ENCODE results near the gene TMEM97.

The TMEM97 gene

GRCh38 chr17:28364665-28365363 is 45.8 kb downstream of the TMEM97 start, which contains the start of gene SEBOX:
Gene SEBOX, minus strand, starts transcription at chr17:28365199. Its CDS starts 48 bp downstream, at chr17:28365151.
- H3K4me3 ChIP-seq (replicated peaks; ENCODE audit: insufficient read depth, low read length) = no peak within 1 kb of the TSS
- no peaks in the 10 kb centered on the region for H3K27me3 ChIP-seq (ENCODE audit: insufficient read depth, poor library complexity, severe bottlenecking)
- no peak within 1 kb of the TSS for H3K27ac ChIP-seq (replicated peaks)
- no peak for DNase-seq (ENCODE audit: low read depth in 1 of 2, low spot score in 1 of 2)
- no peak for TF ChIP-seq POLR2AphosphoS5 (IDR thresholded peaks at IDR 0.05; ENCODE audit: low read depth)
- TF ChIP-seq, protein P1, sequence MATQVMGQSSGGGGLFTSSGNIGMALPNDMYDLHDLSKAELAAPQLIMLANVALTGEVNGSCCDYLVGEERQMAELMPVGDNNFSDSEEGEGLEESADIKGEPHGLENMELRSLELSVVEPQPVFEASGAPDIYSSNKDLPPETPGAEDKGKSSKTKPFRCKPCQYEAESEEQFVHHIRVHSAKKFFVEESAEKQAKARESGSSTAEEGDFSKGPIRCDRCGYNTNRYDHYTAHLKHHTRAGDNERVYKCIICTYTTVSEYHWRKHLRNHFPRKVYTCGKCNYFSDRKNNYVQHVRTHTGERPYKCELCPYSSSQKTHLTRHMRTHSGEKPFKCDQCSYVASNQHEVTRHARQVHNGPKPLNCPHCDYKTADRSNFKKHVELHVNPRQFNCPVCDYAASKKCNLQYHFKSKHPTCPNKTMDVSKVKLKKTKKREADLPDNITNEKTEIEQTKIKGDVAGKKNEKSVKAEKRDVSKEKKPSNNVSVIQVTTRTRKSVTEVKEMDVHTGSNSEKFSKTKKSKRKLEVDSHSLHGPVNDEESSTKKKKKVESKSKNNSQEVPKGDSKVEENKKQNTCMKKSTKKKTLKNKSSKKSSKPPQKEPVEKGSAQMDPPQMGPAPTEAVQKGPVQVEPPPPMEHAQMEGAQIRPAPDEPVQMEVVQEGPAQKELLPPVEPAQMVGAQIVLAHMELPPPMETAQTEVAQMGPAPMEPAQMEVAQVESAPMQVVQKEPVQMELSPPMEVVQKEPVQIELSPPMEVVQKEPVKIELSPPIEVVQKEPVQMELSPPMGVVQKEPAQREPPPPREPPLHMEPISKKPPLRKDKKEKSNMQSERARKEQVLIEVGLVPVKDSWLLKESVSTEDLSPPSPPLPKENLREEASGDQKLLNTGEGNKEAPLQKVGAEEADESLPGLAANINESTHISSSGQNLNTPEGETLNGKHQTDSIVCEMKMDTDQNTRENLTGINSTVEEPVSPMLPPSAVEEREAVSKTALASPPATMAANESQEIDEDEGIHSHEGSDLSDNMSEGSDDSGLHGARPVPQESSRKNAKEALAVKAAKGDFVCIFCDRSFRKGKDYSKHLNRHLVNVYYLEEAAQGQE (IDR thresholded peaks at IDR 0.05; ENCODE audit: insufficient replicate concordance, low read depth) = no peak
- TF ChIP-seq SPI1 (IDR thresholded peaks at IDR 0.05; ENCODE audit: borderline replicate concordance, low read depth) = no peak
- TF ChIP-seq, protein P2, sequence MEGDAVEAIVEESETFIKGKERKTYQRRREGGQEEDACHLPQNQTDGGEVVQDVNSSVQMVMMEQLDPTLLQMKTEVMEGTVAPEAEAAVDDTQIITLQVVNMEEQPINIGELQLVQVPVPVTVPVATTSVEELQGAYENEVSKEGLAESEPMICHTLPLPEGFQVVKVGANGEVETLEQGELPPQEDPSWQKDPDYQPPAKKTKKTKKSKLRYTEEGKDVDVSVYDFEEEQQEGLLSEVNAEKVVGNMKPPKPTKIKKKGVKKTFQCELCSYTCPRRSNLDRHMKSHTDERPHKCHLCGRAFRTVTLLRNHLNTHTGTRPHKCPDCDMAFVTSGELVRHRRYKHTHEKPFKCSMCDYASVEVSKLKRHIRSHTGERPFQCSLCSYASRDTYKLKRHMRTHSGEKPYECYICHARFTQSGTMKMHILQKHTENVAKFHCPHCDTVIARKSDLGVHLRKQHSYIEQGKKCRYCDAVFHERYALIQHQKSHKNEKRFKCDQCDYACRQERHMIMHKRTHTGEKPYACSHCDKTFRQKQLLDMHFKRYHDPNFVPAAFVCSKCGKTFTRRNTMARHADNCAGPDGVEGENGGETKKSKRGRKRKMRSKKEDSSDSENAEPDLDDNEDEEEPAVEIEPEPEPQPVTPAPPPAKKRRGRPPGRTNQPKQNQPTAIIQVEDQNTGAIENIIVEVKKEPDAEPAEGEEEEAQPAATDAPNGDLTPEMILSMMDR (IDR thresholded peaks at IDR 0.05; ENCODE audit: insufficient read depth, low read length) = no peak
- no peak for TF ChIP-seq GABPA (IDR thresholded peaks at IDR 0.05; ENCODE audit: low read depth)

DNA sequence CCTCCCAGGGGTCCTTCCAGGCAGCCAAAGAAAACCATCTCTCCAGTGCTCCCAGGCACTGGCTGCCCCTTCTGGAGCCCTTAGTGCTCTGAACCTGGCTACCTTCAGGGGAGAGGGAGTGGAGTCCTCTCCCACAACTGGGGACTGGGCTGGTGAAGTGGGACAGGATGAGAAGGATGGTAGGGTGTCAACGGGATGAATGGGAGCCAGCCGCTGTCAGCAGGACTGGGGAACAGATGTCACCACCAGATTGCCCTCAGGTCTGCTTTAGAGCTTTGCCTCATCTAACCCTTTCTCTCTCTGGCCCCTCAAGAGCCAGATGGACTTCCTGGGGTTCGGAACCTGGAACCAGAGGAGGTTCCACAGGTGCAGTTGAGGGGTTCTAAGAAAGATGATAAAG is 46.5 kb downstream of the TMEM97 start:
- no peak for DNase-seq (ENCODE audit: low read depth in 1 of 2, low spot score in 1 of 2)
- TF ChIP-seq, protein P2 (IDR thresholded peaks at IDR 0.05; ENCODE audit: insufficient read depth, low read length) = no peak
- no peak for TF ChIP-seq GABPA (IDR thresholded peaks at IDR 0.05; ENCODE audit: low read depth)
- TF ChIP-seq, protein P1 (IDR thresholded peaks at IDR 0.05; ENCODE audit: insufficient replicate concordance, low read depth) = no peak
- TF ChIP-seq POLR2AphosphoS5 (IDR thresholded peaks at IDR 0.05; ENCODE audit: low read depth) = no peak
- no peak for TF ChIP-seq SPI1 (IDR thresholded peaks at IDR 0.05; ENCODE audit: borderline replicate concordance, low read depth)
- Histone ChIP-seq H3K27me3 (ENCODE audit: insufficient read depth, poor library complexity, severe bottlenecking) (no peaks in the 10 kb centered on the region), H3K4me3 (replicated peaks; ENCODE audit: insufficient read depth, low read length) (no peak overlapping the region), H3K27ac (replicated peaks) (no peak overlapping the region)

GRCh38 chr17:28366605-28367004 is 47.6 kb downstream of the TMEM97 start:
- no peak overlapping the region for H3K27ac ChIP-seq (replicated peaks)

More at GRCh38 chr17:28366605-28367004, 47.6 kb downstream of the TMEM97 start:
- no peak for DNase-seq (ENCODE audit: low read depth in 1 of 2, low spot score in 1 of 2)
- Histone ChIP-seq H3K27me3 (ENCODE audit: insufficient read depth, poor library complexity, severe bottlenecking) (peaks cover under 1% of the 10 kb centered on the region), H3K4me3 (replicated peaks; ENCODE audit: insufficient read depth, low read length) (no peak overlapping the region)
- TF ChIP-seq, protein P1 (IDR thresholded peaks at IDR 0.05; ENCODE audit: insufficient replicate concordance, low read depth) = no peak
- TF ChIP-seq, protein P2 (IDR thresholded peaks at IDR 0.05; ENCODE audit: insufficient read depth, low read length) = no peak
- TF ChIP-seq GABPA (IDR thresholded peaks at IDR 0.05; ENCODE audit: low read depth) = no peak
- TF ChIP-seq POLR2AphosphoS5 (IDR thresholded peaks at IDR 0.05; ENCODE audit: low read depth) = no peak

All from HL-60 (cell line).